Smooth muscle cell (in vitro differentiated cells): Measurements from ENCODE around the gene XPO4. TPM values are rescaled to one million over a fixed set of nuclear protein-coding genes. Genes with fewer than 3 reads are reported as not detected.

ENCODE experiments used
- DNase-seq: peaks from one replicate; lab custom pipeline; 2025; ENCODE audit not compliant: unreplicated experiment; lab: John Stamatoyannopoulos, UW
- H2AFZ ChIP-seq: fragments of 200-600 bp; sonication (generic); 2 replicates; pipeline ENCODE4 v1.6.0; 2016; ENCODE audit warnings: antibody characterized with exemption, low read depth, mild to moderate bottlenecking
- H3F3A ChIP-seq: fragments of 200-600 bp; sonication (generic); 2 replicates; pipeline ENCODE4 v1.6.0; 2017; ENCODE audit warnings: antibody characterized with exemption, low read depth
- H3K27ac ChIP-seq: fragments of 200-600 bp; sonication (generic); 2 replicates; pipeline ENCODE4 v1.5.1; 2016; ENCODE audit warnings: low read depth, mild to moderate bottlenecking
- H3K27me3 ChIP-seq: fragments of 200-600 bp; sonication (generic); 2 replicates; pipeline ENCODE4 v1.6.1; 2016; ENCODE audit warnings: low read depth, mild to moderate bottlenecking
- H3K36me3 ChIP-seq: fragments of 200-600 bp; sonication (generic); 2 replicates; pipeline ENCODE4 v1.5.1; 2016; ENCODE audit warnings: low read depth
- H3K4me1 ChIP-seq: fragments of 200-600 bp; sonication (generic); 2 replicates; pipeline ENCODE4 v1.5.1; 2016; ENCODE audit warnings: low read depth
- H3K4me2 ChIP-seq: fragments of 200-600 bp; sonication (generic); 2 replicates; pipeline ENCODE4 v1.6.0; 2016; ENCODE audit warnings: mild to moderate bottlenecking
- H3K4me3 ChIP-seq: fragments of 200-600 bp; sonication (generic); 2 replicates; pipeline ENCODE4 v1.5.1; 2016; ENCODE audit warnings: mild to moderate bottlenecking
- H3K79me2 ChIP-seq: fragments of 200-600 bp; sonication (generic); 2 replicates; pipeline ENCODE4 v1.6.0; 2016; ENCODE audit warnings: low read depth, mild to moderate bottlenecking
- H3K9ac ChIP-seq: fragments of 200-600 bp; sonication (generic); 2 replicates; pipeline ENCODE4 v1.6.0; 2016; ENCODE audit warnings: low read depth
- H3K9me3 ChIP-seq: fragments of 200-600 bp; sonication (generic); replicated peaks from 2 replicates; pipeline ENCODE4 v1.5.1; 2016; ENCODE audit warnings: low read depth
- H4K20me1 ChIP-seq: fragments of 200-600 bp; sonication (generic); 2 replicates; pipeline ENCODE4 v1.6.0; 2016; ENCODE audit warnings: low read depth
- CTCF ChIP-seq: fragments of 200-600 bp; sonication (generic); IDR thresholded peaks from 2 replicates; pipeline ENCODE4 v1.5.1; 2017; ENCODE audit warnings: borderline replicate concordance, mild to moderate bottlenecking, antibody characterized with exemption; ENCODE audit not compliant: insufficient read depth, poor library complexity, severe bottlenecking
- WGBS: methylation state at CpG from one replicate; pipeline ENCODE4 v1.1.7; 2016; ENCODE audit warnings: low lambda C conversion rate; 5-methylcytosine and 5-hydroxymethylcytosine counted together
- polyA plus RNA-seq: library from polyadenylated mRNA; unstranded; fragments of >200 nt; fragmentation: Nextera tagmentation; extraction: Ambion mirVana; gene quantifications from 2 replicates; pipeline ENCODE4 v1.2.1, GENCODE V29; 2016
- total RNA-seq: library from RNA; depleted of rRNA; stranded (reverse); fragments of >200 nt; gene quantifications from 2 replicates; pipeline ENCODE4 v1.2.3, GENCODE V29; 2014

The XPO4 gene
- total and polyA plus RNA-seq, 2 experiments from 2014 or later = 3.3 to 16.2 TPM

DNA sequence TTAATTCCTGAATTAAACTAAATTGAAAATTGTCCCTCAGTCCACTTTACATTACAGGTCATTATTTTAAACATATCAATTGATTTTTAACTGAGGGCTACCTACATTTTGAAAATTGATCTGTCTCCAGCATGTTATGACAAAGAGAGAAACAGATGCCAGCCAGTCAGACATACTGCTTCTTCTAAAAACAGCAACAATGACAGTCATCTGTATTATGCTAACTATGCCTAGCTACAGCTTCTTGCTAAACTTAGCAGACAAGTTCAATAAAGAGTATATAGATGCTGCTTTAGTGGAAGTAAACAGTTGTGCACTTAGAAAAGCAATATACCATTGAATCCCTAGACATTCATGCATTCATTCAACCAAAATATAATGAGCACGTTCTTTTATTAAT, 80.1 kb downstream of the XPO4 start:
- peaks cover 9% of the 10 kb centered on the region for H3K4me1 ChIP-seq
- DNase-seq = no peak
- H3K9ac ChIP-seq = no peak overlapping the region
- TF ChIP-seq CTCF = no peak
- H3F3A ChIP-seq = peaks cover 10% of the 10 kb centered on the region
- no peak overlapping the region for H3K4me3 ChIP-seq
- no peaks in the 10 kb centered on the region for H3K9me3 ChIP-seq
- H3K79me2 ChIP-seq = no peaks in the 10 kb centered on the region
- H3K36me3 ChIP-seq = no peaks in the 10 kb centered on the region
- H3K4me2 ChIP-seq = no peak overlapping the region
- H2AFZ ChIP-seq = no peak overlapping the region
- no peaks in the 10 kb centered on the region for H3K27me3 ChIP-seq
- peaks cover 4% of the 10 kb centered on the region for H4K20me1 ChIP-seq
- WGBS = 100% methylated on average over 1 of the region's 1 CpG
- H3K27ac ChIP-seq = no peak overlapping the region

DNA sequence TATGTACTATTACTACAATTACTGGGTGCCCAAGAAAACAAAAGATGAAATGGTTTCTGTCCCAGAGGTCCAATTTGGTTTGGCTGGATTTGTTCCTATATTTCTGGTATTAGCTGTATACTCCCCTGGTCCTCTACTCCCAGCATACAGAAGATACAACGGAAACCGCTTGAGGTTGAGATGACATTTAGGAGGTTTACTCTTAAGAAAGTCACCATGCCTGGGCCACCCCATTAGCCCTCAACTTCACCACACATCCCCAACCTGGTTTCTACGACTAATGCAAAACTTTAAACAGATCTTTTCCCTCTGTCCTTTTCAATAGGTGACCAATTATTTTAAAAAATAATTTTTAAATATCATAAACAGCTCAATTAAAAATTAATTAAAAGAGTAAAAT, 82.8 kb downstream of the XPO4 start:
- no peaks in the 10 kb centered on the region for H3K9me3 ChIP-seq
- H3K79me2 ChIP-seq = no peaks in the 10 kb centered on the region
- no peak overlapping the region for H3K4me3 ChIP-seq
- DNase-seq = no peak
- no peaks in the 10 kb centered on the region for H3K36me3 ChIP-seq
- WGBS = 98% methylated on average over 3 of the region's 3 CpGs
- no peak for TF ChIP-seq CTCF
- H3K4me1 ChIP-seq = no peaks in the 10 kb centered on the region
- no peak overlapping the region for H3K9ac ChIP-seq
- no peak overlapping the region for H3K27ac ChIP-seq
- H3K4me2 ChIP-seq = no peak overlapping the region
- H3F3A ChIP-seq = peaks cover 8% of the 10 kb centered on the region
- peaks cover 12% of the 10 kb centered on the region for H4K20me1 ChIP-seq
- H2AFZ ChIP-seq = no peak overlapping the region
- H3K27me3 ChIP-seq = no peaks in the 10 kb centered on the region

DNA sequence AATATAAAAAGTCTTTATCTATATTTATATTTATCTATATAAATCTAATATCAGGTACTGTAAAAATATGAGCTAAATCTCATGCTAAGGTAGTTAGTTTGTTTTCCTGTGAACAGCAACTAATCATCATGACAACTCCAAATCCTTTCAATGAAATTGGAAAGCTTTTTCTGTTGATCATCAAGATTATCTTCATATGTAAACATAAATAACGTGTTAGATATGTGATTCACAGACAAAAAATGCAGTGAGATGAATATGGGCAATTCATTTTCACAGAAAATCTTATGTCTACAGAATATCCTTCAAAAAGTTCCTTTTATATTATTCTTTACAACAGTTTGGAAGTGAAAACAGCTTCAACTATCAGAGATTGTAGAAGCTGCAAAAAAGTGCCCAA, 87.1 kb downstream of the XPO4 start:
- no peak overlapping the region for H2AFZ ChIP-seq
- H3K27ac ChIP-seq = peak overlapping the region; percentile 90
- no peaks in the 10 kb centered on the region for H3K4me1 ChIP-seq
- H3K79me2 ChIP-seq = no peaks in the 10 kb centered on the region
- H3K9ac ChIP-seq = no peak overlapping the region
- no peak overlapping the region for H3K4me2 ChIP-seq
- TF ChIP-seq CTCF = no peak
- no peaks in the 10 kb centered on the region for H3K27me3 ChIP-seq
- H3F3A ChIP-seq = peaks cover 18% of the 10 kb centered on the region
- H3K4me3 ChIP-seq = no peak overlapping the region
- WGBS = 25% methylated on average over 1 of the region's 1 CpG
- H4K20me1 ChIP-seq = peaks cover 27% of the 10 kb centered on the region
- H3K9me3 ChIP-seq = no peaks in the 10 kb centered on the region
- no peaks in the 10 kb centered on the region for H3K36me3 ChIP-seq
- no peak for DNase-seq

- peak; percentile 13 for DNase-seq
- Histone ChIP-seq H3K9ac (peak overlapping the region; percentile 65), H3K79me2 (no peaks in the 10 kb centered on the region), H3K4me3 (no peak overlapping the region), H3F3A (peaks cover 19% of the 10 kb centered on the region), H3K27ac (peak overlapping the region; percentile 90), H4K20me1 (peaks cover 27% of the 10 kb centered on the region), H3K4me1 (no peaks in the 10 kb centered on the region), H3K9me3 (no peaks in the 10 kb centered on the region), H3K4me2 (peak overlapping the region; percentile 63), H3K36me3 (peaks cover 2% of the 10 kb centered on the region), H3K27me3 (no peaks in the 10 kb centered on the region), H2AFZ (no peak overlapping the region)
- 27% methylated on average over 5 of the region's 5 CpGs for WGBS
- TF ChIP-seq CTCF = no peak
Measured at GRCh38 chr13:20814224-20814910, 88.2 kb downstream of the XPO4 start.
